Stimulated activated CD8-positive, alpha-beta memory T cell treated with anti-CD3 and anti-CD28 coated beads, Interleukin-12 subunit alpha, Interleukin-12 subunit beta, amount 100 ng/mL, for 4 hours (primary cell): ENCODE results near the gene TMEM42.
"Not testable (repeated sequence)": the region's sequence is repeated elsewhere in the genome, so short reads cannot be mapped to it uniquely, and the experiment has no call there.

Experiments used
- DNase-seq: peaks from one replicate; pipeline ENCODE4 v3.0.0-alpha.2; 2020; ENCODE audit warnings: low read depth

Gene TMEM42

GRCh38 chr3:44861412-44862225 lies at the start of gene TMEM42:
Gene TMEM42 (plus strand): TSS chr3:44861912. CDS start chr3:44861925, 13 bp downstream.
- peak; percentile 84 for DNase-seq

DNA sequence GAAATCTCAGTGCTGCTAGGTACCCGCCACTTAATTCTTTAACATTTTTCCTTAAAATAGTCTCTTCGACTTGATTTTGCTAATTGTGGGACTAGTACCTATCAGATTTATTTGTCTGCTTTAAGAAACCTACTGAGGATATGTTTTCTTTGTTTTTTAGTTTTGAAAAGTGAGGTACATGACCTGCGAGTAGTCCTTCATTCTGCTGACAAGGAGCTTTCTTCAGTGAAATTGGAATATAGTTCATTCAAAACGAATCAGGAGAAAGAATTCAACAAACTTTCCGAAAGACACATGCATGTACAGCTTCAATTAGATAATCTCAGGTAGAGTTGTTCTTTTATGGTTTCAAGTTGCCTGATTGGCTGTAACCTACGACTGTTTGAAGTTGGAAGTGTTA lies 47.0 kb upstream of the TMEM42 start:
- no peak for DNase-seq

GRCh38 chr3:44816334-44816733 lies 45.4 kb upstream of the TMEM42 start:
- not testable (repeated sequence) for DNase-seq

- not testable (repeated sequence) for DNase-seq
Measured at GRCh38 chr3:44821206-44821605, 40.5 kb upstream of the TMEM42 start.

GRCh38 chr3:44825264-44825925 lies 36.3 kb upstream of the TMEM42 start:
- no peak for DNase-seq

DNA sequence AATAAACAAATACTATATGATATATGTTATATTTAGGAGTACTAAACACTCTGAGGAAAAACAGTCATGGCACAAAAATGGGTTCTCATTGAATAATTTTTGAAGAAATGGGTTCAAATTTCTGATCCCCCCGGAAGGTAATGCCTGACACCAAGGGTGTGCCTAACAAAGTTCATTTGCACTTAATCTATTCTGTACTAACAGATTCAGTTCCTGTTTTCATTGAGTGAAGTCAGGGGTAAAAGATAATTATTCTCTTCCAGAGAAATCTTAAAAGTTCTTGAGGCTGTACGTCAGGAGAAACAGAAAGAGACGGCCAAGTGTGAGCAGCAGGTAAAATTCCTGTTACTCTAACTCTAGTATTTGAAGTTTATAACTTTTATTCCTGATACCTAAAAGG lies 34.5 kb upstream of the TMEM42 start:
- no peak for DNase-seq

DNA sequence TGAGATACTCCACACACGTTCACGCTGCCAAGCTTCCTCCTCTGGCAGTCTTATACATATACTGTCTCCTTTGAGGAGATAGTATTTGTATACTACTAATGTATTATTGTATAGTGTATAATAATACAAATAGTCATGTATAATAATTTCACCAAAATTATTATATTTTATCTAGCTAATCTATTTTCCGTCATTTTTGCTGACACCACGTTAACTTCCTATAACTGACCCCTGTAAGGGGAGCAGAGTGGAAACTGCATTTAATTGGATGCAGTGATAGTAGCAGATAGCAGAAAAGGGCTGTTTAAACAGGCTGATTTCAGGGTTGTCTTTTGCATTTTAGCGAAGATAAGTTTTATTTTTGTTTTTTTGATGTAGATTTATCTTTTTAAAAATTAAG lies 30.5 kb upstream of the TMEM42 start:
- no peak for DNase-seq

DNA sequence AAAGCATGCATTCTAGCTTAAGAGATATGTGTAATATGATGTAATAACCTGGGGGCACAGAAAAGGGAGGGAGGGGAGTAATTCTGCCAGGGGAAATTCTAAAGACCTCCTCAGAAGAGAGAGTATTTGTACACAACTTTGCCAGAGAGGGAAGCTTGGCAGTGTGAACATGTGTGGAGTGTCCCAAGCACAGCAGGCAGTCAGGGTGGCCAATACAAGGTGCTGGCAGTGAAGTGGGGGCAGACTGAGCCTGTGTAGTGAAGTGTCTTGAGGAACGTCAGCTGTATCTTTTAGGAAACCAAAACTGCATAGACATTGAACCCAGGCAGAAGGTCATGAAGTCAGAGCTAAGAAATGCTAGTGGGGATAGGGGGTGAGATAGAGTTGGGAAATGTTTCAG lies 29.7 kb upstream of the TMEM42 start:
- no peak for DNase-seq

- DNase-seq = no peak
Measured at GRCh38 chr3:44832965-44833364, 28.7 kb upstream of the TMEM42 start.

GRCh38 chr3:44833394-44833793 lies 28.3 kb upstream of the TMEM42 start:
- DNase-seq = no peak

GRCh38 chr3:44835684-44836083 lies 26.0 kb upstream of the TMEM42 start:
- DNase-seq = no peak

- no peak for DNase-seq
Measured at GRCh38 chr3:44842376-44842775, 19.3 kb upstream of the TMEM42 start.

DNA sequence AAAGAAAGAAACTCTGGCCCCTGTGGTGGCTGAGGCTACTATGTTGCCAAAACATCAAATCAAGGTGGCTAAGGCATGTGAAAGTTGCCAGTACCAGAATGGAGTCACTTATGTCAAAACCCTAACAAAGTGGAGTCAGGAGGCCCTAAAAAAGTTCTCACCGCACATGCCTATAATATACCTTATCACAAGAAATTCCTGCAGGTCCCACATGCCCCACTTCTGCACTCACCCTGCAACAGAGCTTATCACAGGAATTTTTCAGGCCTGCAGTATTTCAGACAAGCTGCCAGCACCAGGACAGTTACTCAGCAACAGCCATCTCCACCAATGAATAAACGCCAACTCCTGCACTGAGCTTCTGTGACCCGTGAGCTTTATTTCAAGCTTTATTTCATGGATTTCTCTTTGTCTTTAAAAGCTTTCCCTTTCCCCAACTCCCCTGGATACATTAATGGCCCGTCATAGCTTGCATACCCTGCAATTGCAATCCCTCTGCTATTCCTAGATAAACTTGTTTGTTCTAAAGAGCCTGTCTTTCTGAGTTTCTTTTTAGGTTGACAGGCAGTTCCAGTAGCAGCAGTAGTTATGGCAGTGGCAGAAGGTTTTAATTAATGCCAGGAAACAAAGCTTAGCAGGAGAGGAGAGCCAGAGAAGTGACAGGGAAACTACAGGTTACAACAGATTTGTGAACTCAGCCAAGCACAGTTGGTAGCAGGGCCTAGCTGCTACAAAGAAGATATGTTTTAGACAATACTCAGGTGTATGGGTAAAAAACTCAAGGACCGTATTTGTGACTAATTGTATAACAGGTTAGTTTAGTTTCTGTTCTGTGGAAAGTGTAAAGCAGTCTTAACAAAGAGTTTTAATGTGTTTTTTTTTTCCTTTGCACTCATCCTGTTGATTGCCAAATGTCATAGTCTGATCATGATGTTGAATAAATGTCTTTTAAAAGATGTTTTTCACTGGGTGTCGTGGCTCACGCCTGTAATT lies 15.9 kb upstream of the TMEM42 start:
- DNase-seq = no peak

- DNase-seq = no peak
Measured at GRCh38 chr3:44848634-44849033, 13.1 kb upstream of the TMEM42 start.

- DNase-seq = not testable (repeated sequence)
Measured at GRCh38 chr3:44856663-44857062, 5.0 kb upstream of the TMEM42 start.

DNA sequence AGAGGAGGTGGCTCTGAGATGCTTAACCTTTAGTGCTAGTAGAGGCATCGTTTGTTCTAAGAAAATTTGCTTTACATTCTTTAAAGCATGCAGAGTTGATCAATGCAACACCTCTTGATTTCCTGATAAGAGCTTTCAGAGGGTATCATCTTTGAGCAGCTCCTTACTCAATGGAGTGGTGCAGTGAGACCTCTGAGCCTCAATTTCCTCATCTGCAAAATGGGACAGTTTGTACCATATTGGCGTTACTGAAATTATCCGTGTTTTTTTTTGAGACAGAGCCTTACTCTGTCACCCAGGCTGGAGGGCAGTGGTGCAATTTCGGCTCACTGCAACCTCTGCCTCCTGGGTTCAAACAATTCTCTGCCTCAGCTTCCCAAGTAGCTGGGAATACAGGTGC lies 1.6 kb upstream of the TMEM42 start:
- no peak for DNase-seq

- no peak for DNase-seq
Measured at GRCh38 chr3:44862226-44862637, 520 bp downstream of the TMEM42 start.

GRCh38 chr3:44865272-44866035 lies 3.7 kb downstream of the TMEM42 start:
- no peak for DNase-seq

DNA sequence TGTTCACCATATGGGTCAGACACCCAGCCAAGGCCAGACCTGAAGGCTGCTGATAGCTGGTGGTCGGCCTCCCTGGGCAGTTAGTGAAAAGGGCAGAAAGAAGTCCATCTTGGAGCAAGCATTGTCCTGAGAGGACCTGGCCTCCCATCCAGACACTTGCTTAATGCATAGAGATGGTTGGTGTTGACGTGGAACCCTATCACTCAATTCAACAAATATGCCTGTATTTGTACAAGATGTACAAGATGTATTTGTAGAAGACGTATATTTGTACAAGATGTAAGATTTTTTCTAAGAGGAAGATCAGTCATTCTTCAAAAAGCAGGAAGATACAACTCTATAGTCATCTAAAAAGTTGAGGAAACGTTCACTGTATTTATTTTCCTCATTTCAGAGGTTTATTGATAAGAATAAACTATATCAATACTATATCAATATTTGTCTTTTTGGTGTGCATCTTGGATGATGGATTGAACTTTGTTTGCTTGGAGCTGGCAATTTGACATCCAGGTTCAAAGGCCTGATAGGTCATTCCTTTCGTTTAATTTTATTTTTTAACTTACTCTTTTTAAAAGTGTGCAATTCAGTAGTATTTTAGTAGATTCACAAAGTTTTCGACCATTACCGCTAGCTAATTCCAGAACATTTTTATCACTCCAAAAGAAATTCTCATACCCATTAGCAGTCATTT lies 5.9 kb downstream of the TMEM42 start:
- no peak for DNase-seq

- DNase-seq = no peak
Measured at GRCh38 chr3:44870375-44871061, 8.8 kb downstream of the TMEM42 start.
